Measurements from ENCODE around the gene KLK7. TPM values are rescaled to one million over a fixed set of nuclear protein-coding genes. Genes with fewer than 3 reads are reported as not detected.

KLK7 gene
- total RNA-seq, 1 experiment from 2014 or later, result not detected

- intact Hi-C loops (cut with micrococcal nuclease; ENCODE audit: unreplicated experiment), result no loop called here
- Histone ChIP-seq H3K4me1 (ENCODE audit: insufficient read depth, low read length, poor library complexity, severe bottlenecking) (no peaks in the 10 kb centered on the region), H3K27ac (ENCODE audit: low read depth, low read length, poor library complexity, severe bottlenecking) (no peak overlapping the region), H3K36me3 (ENCODE audit: insufficient read depth, low read length, poor library complexity, severe bottlenecking) (no peaks in the 10 kb centered on the region), H3K4me3 (ENCODE audit: low read depth, low read length, poor library complexity, severe bottlenecking) (no peak overlapping the region), H3K9me3 (ENCODE audit: low read depth, low read length, poor library complexity, severe bottlenecking) (no peaks in the 10 kb centered on the region), H3K27me3 (replicated peaks; ENCODE audit: insufficient read depth, low read depth, low read length, poor library complexity) (peaks cover 91% of the 10 kb centered on the region)
- no peak for DNase-seq (ENCODE audit: low spot score)
- CTCF ChIA-PET, result no interaction called here
- TF ChIP-seq EZH2 (IDR thresholded peaks at IDR 0.05; ENCODE audit: borderline replicate concordance, low read depth, low read length, poor library complexity, severe bottlenecking), result peak; percentile 30
- TF ChIP-seq, protein P1, sequence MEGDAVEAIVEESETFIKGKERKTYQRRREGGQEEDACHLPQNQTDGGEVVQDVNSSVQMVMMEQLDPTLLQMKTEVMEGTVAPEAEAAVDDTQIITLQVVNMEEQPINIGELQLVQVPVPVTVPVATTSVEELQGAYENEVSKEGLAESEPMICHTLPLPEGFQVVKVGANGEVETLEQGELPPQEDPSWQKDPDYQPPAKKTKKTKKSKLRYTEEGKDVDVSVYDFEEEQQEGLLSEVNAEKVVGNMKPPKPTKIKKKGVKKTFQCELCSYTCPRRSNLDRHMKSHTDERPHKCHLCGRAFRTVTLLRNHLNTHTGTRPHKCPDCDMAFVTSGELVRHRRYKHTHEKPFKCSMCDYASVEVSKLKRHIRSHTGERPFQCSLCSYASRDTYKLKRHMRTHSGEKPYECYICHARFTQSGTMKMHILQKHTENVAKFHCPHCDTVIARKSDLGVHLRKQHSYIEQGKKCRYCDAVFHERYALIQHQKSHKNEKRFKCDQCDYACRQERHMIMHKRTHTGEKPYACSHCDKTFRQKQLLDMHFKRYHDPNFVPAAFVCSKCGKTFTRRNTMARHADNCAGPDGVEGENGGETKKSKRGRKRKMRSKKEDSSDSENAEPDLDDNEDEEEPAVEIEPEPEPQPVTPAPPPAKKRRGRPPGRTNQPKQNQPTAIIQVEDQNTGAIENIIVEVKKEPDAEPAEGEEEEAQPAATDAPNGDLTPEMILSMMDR (conservative IDR thresholded peaks at IDR 0.05; ENCODE audit: low read depth, low read length), result no peak
- POLR2A ChIA-PET (ENCODE audit: low non-redundant PET), result no interaction called here
- no TSS peak for BruUV-seq (replicated peaks)
Observed at GRCh38 chr19:51022526-51022925, 38.8 kb upstream of the KLK7 start.

- Histone ChIP-seq H3K27ac (ENCODE audit: low read depth, low read length, poor library complexity, severe bottlenecking) (no peak overlapping the region), H3K27me3 (replicated peaks; ENCODE audit: insufficient read depth, low read depth, low read length, poor library complexity) (peaks cover 87% of the 10 kb centered on the region), H3K9me3 (ENCODE audit: low read depth, low read length, poor library complexity, severe bottlenecking) (no peaks in the 10 kb centered on the region), H3K36me3 (ENCODE audit: insufficient read depth, low read length, poor library complexity, severe bottlenecking) (no peaks in the 10 kb centered on the region), H3K4me3 (ENCODE audit: low read depth, low read length, poor library complexity, severe bottlenecking) (no peak overlapping the region), H3K4me1 (ENCODE audit: insufficient read depth, low read length, poor library complexity, severe bottlenecking) (peaks cover 7% of the 10 kb centered on the region)
- CTCF ChIA-PET, result interaction anchor here (0.7 to 1.5 kb wide), 3 partner anchors 75 to 238 kb away, joined by 3 to 10 read pairs (median 3); no protein-coding TSS in a partner anchor
- intact Hi-C loops (cut with micrococcal nuclease; ENCODE audit: unreplicated experiment), result loop anchor here (1.0 kb wide), 1 partner anchor 73 kb away; no protein-coding TSS in a partner anchor
- TF ChIP-seq, protein P1 (conservative IDR thresholded peaks at IDR 0.05; ENCODE audit: low read depth, low read length), result peak; percentile 70
- no peak for TF ChIP-seq EZH2 (IDR thresholded peaks at IDR 0.05; ENCODE audit: borderline replicate concordance, low read depth, low read length, poor library complexity, severe bottlenecking)
- peak; percentile 60 for DNase-seq (ENCODE audit: low spot score)
- no TSS peak for BruUV-seq (replicated peaks)
- POLR2A ChIA-PET (ENCODE audit: low non-redundant PET), result no interaction called here
Observed at GRCh38 chr19:51020988-51021651, 37.4 kb upstream of the KLK7 start.

DNA sequence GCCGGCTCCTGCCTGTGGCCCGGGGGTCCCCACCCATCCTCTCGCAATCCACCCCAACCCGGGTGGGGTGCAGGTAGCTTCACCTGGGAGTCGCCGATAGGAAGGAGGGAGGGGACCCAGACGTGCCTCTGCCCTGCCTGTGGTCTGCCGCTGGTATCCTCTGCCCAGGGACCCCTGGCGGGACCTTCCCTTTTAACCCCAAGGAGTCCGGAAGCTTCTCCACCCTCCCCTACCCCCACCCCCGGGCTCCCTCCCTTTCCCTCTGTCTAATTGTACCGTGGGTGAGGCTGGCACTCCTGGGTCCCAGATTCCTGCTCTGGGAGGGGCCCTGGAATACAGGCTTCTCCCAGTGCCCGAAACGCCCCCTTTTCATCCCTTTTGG is 35.8 kb upstream of the KLK7 start, which contains the start of gene KLK10:
TSS of gene KLK10 (minus strand) at position 166 of the 382 bp plus-strand sequence. CDS start 579 bp downstream, outside the sequence.
- intact Hi-C loops (cut with micrococcal nuclease; ENCODE audit: unreplicated experiment), result loop anchor here (10.0 kb wide), 1 partner anchor 315 kb away; no protein-coding TSS in a partner anchor
- BruUV-seq (replicated peaks), result no TSS peak
- CTCF ChIA-PET, result no interaction called here

More for the DNA sequence above, 35.8 kb upstream of the KLK7 start, which contains the start of gene KLK10:
- peaks cover 7% of the 10 kb centered on the region for H3K4me1 ChIP-seq (ENCODE audit: insufficient read depth, low read length, poor library complexity, severe bottlenecking)
- no peak for DNase-seq (ENCODE audit: low spot score)
- peak within 1 kb of the TSS; percentile 4 for H3K4me3 ChIP-seq (ENCODE audit: low read depth, low read length, poor library complexity, severe bottlenecking)
- POLR2A ChIA-PET (ENCODE audit: low non-redundant PET), result interaction anchor here (0.6 kb wide), 1 partner anchor 36 kb away, joined by 4 read pairs; the partner anchor contains the start of gene KLK7
- TF ChIP-seq, protein P1 (conservative IDR thresholded peaks at IDR 0.05; ENCODE audit: low read depth, low read length), result no peak
- TF ChIP-seq EZH2 (IDR thresholded peaks at IDR 0.05; ENCODE audit: borderline replicate concordance, low read depth, low read length, poor library complexity, severe bottlenecking), result peak; percentile 17
- H3K27me3 ChIP-seq (replicated peaks; ENCODE audit: insufficient read depth, low read depth, low read length, poor library complexity), result peaks cover 71% of the 10 kb centered on the region
- H3K27ac ChIP-seq (ENCODE audit: low read depth, low read length, poor library complexity, severe bottlenecking), result no peak within 1 kb of the TSS
- H3K36me3 ChIP-seq (ENCODE audit: insufficient read depth, low read length, poor library complexity, severe bottlenecking), result no peaks in the 10 kb centered on the region
- no peaks in the 10 kb centered on the region for H3K9me3 ChIP-seq (ENCODE audit: low read depth, low read length, poor library complexity, severe bottlenecking)
